DOHH2 (cell line): ENCODE results near the gene CACNG8.

Experiments
- H3F3A ChIP-seq: fragments of 200-600 bp; sonication (generic), shearing (Covaris generic); 2 replicates; pipeline ENCODE4 v1.6.0; 2016; ENCODE audit warnings: antibody characterized with exemption, mild to moderate bottlenecking; ENCODE audit not compliant: control insufficient read depth, insufficient read depth
- H3K27ac ChIP-seq: fragments of 200-600 bp; sonication (generic); 2 replicates; pipeline ENCODE4 v1.5.1; 2014; ENCODE audit warnings: low read depth, mild to moderate bottlenecking, low read length, moderate library complexity
- H3K27me3 ChIP-seq: fragments of 200-600 bp; sonication (generic); 2 replicates; pipeline ENCODE4 v1.6.1; 2014; ENCODE audit warnings: mild to moderate bottlenecking, low read length, mixed read lengths; ENCODE audit not compliant: control insufficient read depth
- H3K36me3 ChIP-seq: fragments of 200-600 bp; sonication (generic); 2 replicates; pipeline ENCODE4 v1.6.1; 2014; ENCODE audit warnings: mild to moderate bottlenecking, low read length, moderate library complexity, mixed read lengths; ENCODE audit not compliant: control insufficient read depth
- H3K4me1 ChIP-seq: fragments of 200-600 bp; sonication (generic); 2 replicates; pipeline ENCODE4 v1.6.1; 2014; ENCODE audit warnings: mild to moderate bottlenecking, low read length, mixed read lengths; ENCODE audit not compliant: control insufficient read depth
- H3K4me2 ChIP-seq: fragments of 200-600 bp; sonication (generic); 2 replicates; pipeline ENCODE4 v1.6.0; 2014; ENCODE audit warnings: mild to moderate bottlenecking, low read length, moderate library complexity
- H3K4me3 ChIP-seq: fragments of 200-600 bp; sonication (generic); 2 replicates; pipeline ENCODE4 v1.5.1; 2014; ENCODE audit warnings: mild to moderate bottlenecking, low read length, mixed read lengths
- H3K79me2 ChIP-seq: fragments of 200-600 bp; sonication (generic); 2 replicates; pipeline ENCODE4 v1.6.1; 2014; ENCODE audit warnings: mild to moderate bottlenecking, low read length, mixed read lengths; ENCODE audit not compliant: control insufficient read depth
- H3K9me2 ChIP-seq: fragments of 200-600 bp; sonication (generic); replicated peaks from 2 replicates; pipeline ENCODE4 v1.6.1; 2014; ENCODE audit warnings: mild to moderate bottlenecking, low read length, mixed read lengths; ENCODE audit not compliant: control insufficient read depth
- H3K9me3 ChIP-seq: fragments of 200-600 bp; sonication (generic); 2 replicates; pipeline ENCODE4 v1.6.1; 2014; ENCODE audit warnings: antibody characterized with exemption, low read length, mixed read lengths; ENCODE audit not compliant: control insufficient read depth, insufficient read depth
- H4K20me1 ChIP-seq: fragments of 200-600 bp; sonication (generic); 2 replicates; pipeline ENCODE4 v1.6.0; 2014; ENCODE audit warnings: low read depth, mild to moderate bottlenecking, antibody characterized with exemption, low read length, moderate library complexity; ENCODE audit not compliant: control insufficient read depth, insufficient read depth
- EZH2phosphoT487 ChIP-seq: fragments of 200-600 bp; sonication (generic); IDR thresholded peaks from 2 replicates; pipeline ENCODE4 v1.6.1; 2017; ENCODE audit warnings: borderline replicate concordance, mild to moderate bottlenecking, antibody characterized with exemption, low read length, moderate library complexity, mixed read lengths
- TF ChIP-seq, protein P1 (sequence below): fragments of 200-600 bp; sonication (generic); IDR thresholded peaks from one replicate; pipeline ENCODE4 v1.5.1; 2014; ENCODE audit warnings: antibody characterized with exemption, mild to moderate bottlenecking, low read depth, low read length; ENCODE audit not compliant: poor library complexity, severe bottlenecking

The CACNG8 gene

DNA sequence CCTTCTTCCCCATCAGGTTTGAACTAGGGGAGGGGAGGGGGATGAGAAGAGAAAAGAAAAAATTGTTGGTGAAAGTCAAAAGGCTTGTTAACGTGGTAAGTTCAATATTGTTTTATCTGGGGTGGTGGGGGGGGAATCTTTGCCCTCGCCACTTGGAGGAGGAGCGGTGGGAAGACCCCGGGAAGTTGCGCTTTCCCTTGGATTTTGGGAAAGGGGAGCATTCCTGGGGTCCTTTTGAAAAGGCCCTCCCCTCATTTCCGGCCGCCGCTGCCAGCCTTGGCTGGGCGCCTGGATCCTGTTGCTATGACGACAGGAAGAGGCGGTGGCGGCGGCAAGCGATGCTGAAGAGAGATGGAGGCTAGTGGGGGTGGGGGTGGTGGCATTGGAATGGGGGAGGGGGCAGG, 4.6 kb upstream of the CACNG8 start:
- Histone ChIP-seq H3K4me3 (no peak overlapping the region), H3K79me2 (no peaks in the 10 kb centered on the region), H3F3A (no peaks in the 10 kb centered on the region), H3K9me2 (no peaks in the 10 kb centered on the region), H4K20me1 (no peaks in the 10 kb centered on the region), H3K36me3 (no peaks in the 10 kb centered on the region), H3K4me1 (no peaks in the 10 kb centered on the region), H3K27ac (no peak overlapping the region), H3K9me3 (no peaks in the 10 kb centered on the region), H3K4me2 (no peak overlapping the region), H3K27me3 (peaks cover 16% of the 10 kb centered on the region)
- TF ChIP-seq, protein P1, sequence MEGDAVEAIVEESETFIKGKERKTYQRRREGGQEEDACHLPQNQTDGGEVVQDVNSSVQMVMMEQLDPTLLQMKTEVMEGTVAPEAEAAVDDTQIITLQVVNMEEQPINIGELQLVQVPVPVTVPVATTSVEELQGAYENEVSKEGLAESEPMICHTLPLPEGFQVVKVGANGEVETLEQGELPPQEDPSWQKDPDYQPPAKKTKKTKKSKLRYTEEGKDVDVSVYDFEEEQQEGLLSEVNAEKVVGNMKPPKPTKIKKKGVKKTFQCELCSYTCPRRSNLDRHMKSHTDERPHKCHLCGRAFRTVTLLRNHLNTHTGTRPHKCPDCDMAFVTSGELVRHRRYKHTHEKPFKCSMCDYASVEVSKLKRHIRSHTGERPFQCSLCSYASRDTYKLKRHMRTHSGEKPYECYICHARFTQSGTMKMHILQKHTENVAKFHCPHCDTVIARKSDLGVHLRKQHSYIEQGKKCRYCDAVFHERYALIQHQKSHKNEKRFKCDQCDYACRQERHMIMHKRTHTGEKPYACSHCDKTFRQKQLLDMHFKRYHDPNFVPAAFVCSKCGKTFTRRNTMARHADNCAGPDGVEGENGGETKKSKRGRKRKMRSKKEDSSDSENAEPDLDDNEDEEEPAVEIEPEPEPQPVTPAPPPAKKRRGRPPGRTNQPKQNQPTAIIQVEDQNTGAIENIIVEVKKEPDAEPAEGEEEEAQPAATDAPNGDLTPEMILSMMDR: no peak
- no peak for TF ChIP-seq EZH2phosphoT487

DNA sequence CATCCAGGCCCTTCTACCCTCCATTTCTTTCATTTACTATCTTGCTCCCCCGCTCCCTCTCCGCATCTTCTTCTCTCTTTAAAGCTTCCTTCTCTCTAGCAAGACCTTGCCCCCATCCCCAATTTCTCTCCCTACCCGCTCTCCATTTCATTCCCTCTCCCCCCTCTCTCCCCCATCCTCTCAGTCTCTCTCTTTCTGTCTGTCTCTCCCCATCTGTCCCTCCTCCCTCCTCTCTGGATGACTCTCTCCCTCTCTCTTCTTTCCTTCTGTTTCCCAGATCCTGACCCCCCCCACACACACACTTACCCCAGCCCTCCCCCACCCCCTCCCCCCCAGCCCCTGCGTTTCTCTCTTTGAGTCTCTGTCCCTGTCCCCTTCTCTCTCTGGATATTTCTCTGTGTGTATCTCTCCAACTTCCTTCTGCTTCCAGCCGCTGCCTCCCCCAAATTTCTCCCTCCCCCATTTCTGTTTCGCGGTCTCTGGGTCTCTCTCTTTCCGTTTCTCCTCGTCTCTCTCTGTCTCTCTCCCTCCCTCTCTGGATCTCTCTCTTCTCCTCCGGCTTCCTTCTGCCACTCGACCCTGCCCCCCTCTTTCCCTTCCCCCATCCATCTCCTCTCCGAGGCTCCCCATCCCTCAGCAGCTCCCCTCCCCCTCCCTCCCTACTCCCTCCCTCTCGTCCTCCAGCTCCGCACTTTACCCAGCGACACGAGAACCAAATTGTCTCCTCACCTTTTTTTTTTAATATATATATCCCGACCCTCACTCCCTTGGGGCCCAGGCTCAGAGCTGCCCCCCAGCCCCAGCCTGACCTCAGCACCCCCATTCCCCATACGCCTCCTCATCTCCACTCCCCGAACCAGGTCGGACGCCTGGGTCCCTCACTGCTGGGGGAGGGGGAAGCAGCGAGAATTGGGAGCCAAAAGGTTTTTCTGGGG, 3.6 kb upstream of the CACNG8 start:
- H3K9me2 ChIP-seq: no peaks in the 10 kb centered on the region
- H3K27ac ChIP-seq: no peak overlapping the region
- peaks cover 16% of the 10 kb centered on the region for H3K27me3 ChIP-seq
- no peaks in the 10 kb centered on the region for H3K36me3 ChIP-seq
- no peak overlapping the region for H3K4me2 ChIP-seq
- H3K4me3 ChIP-seq: no peak overlapping the region
- H3K4me1 ChIP-seq: no peaks in the 10 kb centered on the region
- no peaks in the 10 kb centered on the region for H3F3A ChIP-seq
- H4K20me1 ChIP-seq: no peaks in the 10 kb centered on the region
- H3K9me3 ChIP-seq: no peaks in the 10 kb centered on the region
- TF ChIP-seq, protein P1: no peak
- no peak for TF ChIP-seq EZH2phosphoT487
- no peaks in the 10 kb centered on the region for H3K79me2 ChIP-seq

DNA sequence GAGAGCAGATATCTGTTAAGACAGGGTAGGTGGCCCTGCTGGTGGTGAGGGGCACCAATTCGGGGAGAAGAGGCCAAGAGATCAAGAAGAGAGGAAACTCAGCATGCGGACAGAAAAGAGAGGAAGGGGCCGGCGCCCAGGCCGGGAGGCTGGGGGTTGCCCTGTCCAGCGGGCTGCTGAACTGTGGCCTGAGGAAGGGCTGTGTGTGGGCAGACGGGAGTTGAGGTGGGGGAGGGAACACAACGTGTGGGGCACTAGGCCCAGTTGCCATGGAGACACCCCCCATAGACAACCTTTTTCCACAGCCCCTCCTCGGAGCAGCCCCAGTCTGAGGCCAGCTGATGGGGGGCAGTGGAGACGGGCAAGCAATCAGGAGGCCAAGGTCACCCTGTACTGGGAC, 2.5 kb upstream of the CACNG8 start:
- TF ChIP-seq, protein P1: no peak
- no peak for TF ChIP-seq EZH2phosphoT487
- Histone ChIP-seq H3K36me3 (no peaks in the 10 kb centered on the region), H3K4me1 (no peaks in the 10 kb centered on the region), H3K27ac (no peak overlapping the region), H3K79me2 (no peaks in the 10 kb centered on the region), H3K9me2 (no peaks in the 10 kb centered on the region), H3F3A (no peaks in the 10 kb centered on the region), H3K4me3 (no peak overlapping the region), H3K9me3 (no peaks in the 10 kb centered on the region), H3K4me2 (no peak overlapping the region), H4K20me1 (no peaks in the 10 kb centered on the region), H3K27me3 (peaks cover 16% of the 10 kb centered on the region)
